OCI-LY7 (cell line): ENCODE results near the gene ZDHHC14. TPM values are rescaled to one million over a fixed set of nuclear protein-coding genes. Genes with fewer than 3 reads are reported as not detected.
A peak's percentile ranks its signal among the peaks of the same experiment; 100 is the strongest.

Experiments
- BruUV-seq: library from RNA; stranded (reverse); fragments of 400-500 nt; replicated peaks from 2 replicates; lab custom pipeline; 2021; lab: Mats Ljungman, UMichigan
- CTCF ChIA-PET: fragments of 300-600 bp; sonication (Branson Sonifier 250); formaldehyde crosslinking; loops from one replicate; lab custom pipeline; 2022; ENCODE audit warnings: antibody characterized with exemption; ENCODE audit not compliant: unreplicated experiment; lab: Charles Lee
- POLR2A ChIA-PET: fragments of 300-600 bp; sonication (Branson Sonifier 250); formaldehyde crosslinking; loops from one replicate; lab custom pipeline; 2022; ENCODE audit warnings: antibody characterized with exemption; lab: Charles Lee
- DNase-seq: peaks from one replicate; pipeline ENCODE4 v3.0.0-alpha.2; 2015; ENCODE audit warnings: low spot score
- H2AFZ ChIP-seq: fragments of 200-600 bp; sonication (generic), shearing (Covaris generic); 2 replicates; pipeline ENCODE4 v1.6.1; 2014; ENCODE audit warnings: mild to moderate bottlenecking, antibody characterized with exemption, low read length, moderate library complexity
- H3K27ac ChIP-seq: fragments of 200-600 bp; sonication (generic); 2 replicates; pipeline ENCODE4 v1.5.1; 2014; ENCODE audit warnings: mixed run types, low read depth, mild to moderate bottlenecking, moderate library complexity, low read length, inconsistent platforms; ENCODE audit not compliant: poor library complexity, severe bottlenecking
- H3K36me3 ChIP-seq: fragments of 200-600 bp; sonication (generic); 2 replicates; pipeline ENCODE4 v1.6.1; 2014; ENCODE audit warnings: mild to moderate bottlenecking, antibody characterized with exemption, low read length, moderate library complexity, mixed read lengths; ENCODE audit not compliant: insufficient read depth
- H3K4me1 ChIP-seq: fragments of 200-600 bp; sonication (generic); 2 replicates; pipeline ENCODE4 v1.5.1; 2014; ENCODE audit warnings: mild to moderate bottlenecking, low read length; ENCODE audit not compliant: insufficient read depth, poor library complexity, severe bottlenecking
- H3K4me2 ChIP-seq: fragments of 200-600 bp; sonication (generic); 2 replicates; pipeline ENCODE4 v1.6.1; 2014; ENCODE audit warnings: mild to moderate bottlenecking, low read length
- H3K4me3 ChIP-seq: fragments of 200-600 bp; sonication (generic); 2 replicates; pipeline ENCODE4 v1.5.1; 2014; ENCODE audit warnings: mild to moderate bottlenecking, low read depth, low read length; ENCODE audit not compliant: poor library complexity, severe bottlenecking
- H3K79me2 ChIP-seq: fragments of 200-600 bp; sonication (generic); 2 replicates; pipeline ENCODE4 v1.6.1; 2016; ENCODE audit warnings: low read depth, mild to moderate bottlenecking, low read length, moderate library complexity, mixed read lengths; ENCODE audit not compliant: insufficient read depth
- H3K9me2 ChIP-seq: fragments of 200-600 bp; sonication (generic); 2 replicates; pipeline ENCODE4 v1.6.1; 2016; ENCODE audit warnings: mild to moderate bottlenecking, low read length, mixed read lengths; ENCODE audit not compliant: insufficient read depth
- H3K9me3 ChIP-seq: fragments of 200-600 bp; sonication (generic); 2 replicates; pipeline ENCODE4 v1.6.1; 2014; ENCODE audit warnings: mild to moderate bottlenecking, mixed run types, low read length, mixed read lengths
- H4K20me1 ChIP-seq: fragments of 200-600 bp; sonication (generic); 2 replicates; pipeline ENCODE4 v1.6.1; 2014; ENCODE audit warnings: mild to moderate bottlenecking, antibody characterized with exemption, low read length, moderate library complexity, mixed read lengths; ENCODE audit not compliant: insufficient read depth
- CTCF ChIP-seq: fragments of 200-600 bp; sonication (generic); conservative IDR thresholded peaks from 2 replicates; pipeline ENCODE4 v1.5.1; 2014; ENCODE audit warnings: mild to moderate bottlenecking, antibody characterized with exemption, low read length, moderate library complexity, mixed read lengths
- EZH2phosphoT487 ChIP-seq: fragments of 200-600 bp; sonication (generic); IDR thresholded peaks from 2 replicates; pipeline ENCODE4 v1.6.1; 2018; ENCODE audit warnings: low read depth, borderline replicate concordance, mild to moderate bottlenecking, mixed run types, antibody characterized with exemption, low read length, moderate library complexity, mixed read lengths
- intact Hi-C: fragments of 100-400 bp; cut with micrococcal nuclease; formaldehyde crosslinking; loops from one replicate; pipeline ENCODE4 v1.10.0; 2022; ENCODE audit not compliant: unreplicated experiment
- total RNA-seq, 2 experiments: library from RNA; depleted of rRNA in 1 of 2; stranded (reverse); fragments of >200 nt in 1 of 2; shearing (Covaris generic) in 1 of 2; gene quantifications; 2 replicates each; pipeline ENCODE4 v1.2.3, GENCODE V29; 2014 to 2022

Gene ZDHHC14
- total RNA-seq, 2 experiments from 2014 or later: 0.69 to 3.0 TPM

GRCh38 chr6:157667211-157668008 is 286.4 kb downstream of the ZDHHC14 start:
- Histone ChIP-seq H4K20me1 (no peaks in the 10 kb centered on the region), H3K36me3 (no peaks in the 10 kb centered on the region), H3K4me2 (no peak overlapping the region), H3K9me2 (no peaks in the 10 kb centered on the region), H3K27ac (no peak overlapping the region), H3K79me2 (no peaks in the 10 kb centered on the region), H3K9me3 (no peaks in the 10 kb centered on the region), H2AFZ (no peak overlapping the region), H3K4me1 (no peaks in the 10 kb centered on the region), H3K4me3 (no peak overlapping the region)
- DNase-seq: peak; percentile 74
- intact Hi-C loops: loop anchor here (1.0 to 5.0 kb wide), 6 partner anchors 60 to 353 kb away; partner anchors contain the start of gene ZDHHC14
- BruUV-seq: no TSS peak
- ChIA-PET CTCF (interaction anchor here (1.1 to 1.3 kb wide), 2 partner anchors 96 to 353 kb away, joined by 3 read pairs; no protein-coding TSS in a partner anchor), POLR2A (interaction anchor here (0.7 to 1.0 kb wide), 2 partner anchors 96 to 773 kb away, joined by 3 to 4 read pairs; no protein-coding TSS in a partner anchor)
- no peak for TF ChIP-seq EZH2phosphoT487
- TF ChIP-seq CTCF: peak; percentile 98

GRCh38 chr6:157668009-157668401 is 287.0 kb downstream of the ZDHHC14 start:
- Histone ChIP-seq H3K36me3 (no peaks in the 10 kb centered on the region), H3K4me1 (no peaks in the 10 kb centered on the region), H3K9me2 (no peaks in the 10 kb centered on the region), H3K4me3 (no peak overlapping the region), H3K9me3 (no peaks in the 10 kb centered on the region), H4K20me1 (no peaks in the 10 kb centered on the region), H3K27ac (no peak overlapping the region), H3K79me2 (no peaks in the 10 kb centered on the region), H2AFZ (no peak overlapping the region), H3K4me2 (no peak overlapping the region)
- intact Hi-C loops: loop anchor here (2.0 to 5.0 kb wide), 3 partner anchors 61 to 286 kb away; partner anchors contain the start of gene ZDHHC14
- ChIA-PET CTCF (no interaction called here), POLR2A (interaction anchor here (0.7 kb wide), 1 partner anchor 774 kb away, joined by 3 read pairs; no protein-coding TSS in a partner anchor)
- no peak for DNase-seq
- no TSS peak for BruUV-seq
- TF ChIP-seq CTCF: no peak

GRCh38 chr6:157668713-157669112 is 287.7 kb downstream of the ZDHHC14 start:
- intact Hi-C loops: loop anchor here (2.0 to 5.0 kb wide), 3 partner anchors 61 to 286 kb away; partner anchors contain the start of gene ZDHHC14
- POLR2A ChIA-PET: interaction anchor here (0.7 kb wide), 1 partner anchor 72 kb away, joined by 4 read pairs; no protein-coding TSS in a partner anchor

More at GRCh38 chr6:157668713-157669112, 287.7 kb downstream of the ZDHHC14 start:
- TF ChIP-seq CTCF (no peak), EZH2phosphoT487 (no peak)
- no peaks in the 10 kb centered on the region for H3K79me2 ChIP-seq
- no peak overlapping the region for H3K4me2 ChIP-seq
- no peaks in the 10 kb centered on the region for H3K9me2 ChIP-seq
- no peak overlapping the region for H3K27ac ChIP-seq
- H3K4me1 ChIP-seq: no peaks in the 10 kb centered on the region
- BruUV-seq: no TSS peak
- no peak for DNase-seq
- no peaks in the 10 kb centered on the region for H3K9me3 ChIP-seq
- CTCF ChIA-PET: no interaction called here
- no peak overlapping the region for H2AFZ ChIP-seq
- H4K20me1 ChIP-seq: no peaks in the 10 kb centered on the region
- no peak overlapping the region for H3K4me3 ChIP-seq
- no peaks in the 10 kb centered on the region for H3K36me3 ChIP-seq
